ENCODE data around the gene FAM83C.

Gene FAM83C

DNA sequence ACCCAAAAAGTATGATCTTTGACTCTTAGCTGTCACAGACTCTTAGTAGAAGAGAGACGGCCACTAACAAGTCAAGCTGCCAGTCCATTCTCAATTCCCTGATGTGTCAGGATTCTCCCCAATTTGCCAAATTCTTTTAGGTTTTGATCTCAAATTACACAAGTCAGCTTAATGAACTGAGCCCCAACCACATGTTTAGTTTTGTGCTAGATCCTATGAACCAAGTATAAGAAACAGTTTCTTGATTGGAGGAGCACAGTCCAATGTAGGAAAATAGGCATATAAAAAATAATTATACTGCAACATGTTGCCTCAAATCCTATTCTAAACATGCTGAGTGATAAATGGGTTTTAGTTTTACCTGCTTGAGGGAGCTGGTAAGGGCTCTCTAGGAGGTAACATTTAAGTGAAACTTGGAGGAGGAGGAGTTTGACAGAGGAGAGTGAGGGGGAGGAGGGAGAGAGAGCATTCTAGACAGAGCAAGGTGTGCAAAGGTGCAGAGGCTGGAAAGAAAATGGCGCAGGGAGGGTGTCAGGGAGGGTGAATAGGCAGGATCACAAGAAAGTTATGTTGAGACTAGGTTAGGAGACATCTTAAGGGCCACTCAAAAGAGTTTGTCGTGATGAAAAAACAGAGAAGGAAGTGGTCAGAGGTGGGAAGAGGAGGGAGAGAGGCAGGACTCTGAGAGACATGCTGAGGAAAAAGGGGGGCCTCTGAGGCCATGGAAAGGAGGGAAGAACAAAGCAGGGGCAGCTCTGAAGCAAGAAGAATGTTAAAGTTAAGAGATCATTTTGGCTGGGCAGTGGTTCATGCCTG lies 22.8 kb upstream of the FAM83C start:
- Histone ChIP-seq H3K4me3 (ENCODE audit: low read length) (no peak overlapping the region), H3K4me1 (ENCODE audit: control insufficient read depth, insufficient read depth, low read length) (peaks cover 43% of the 10 kb centered on the region), H3K9ac (ENCODE audit: low read length) (no peak overlapping the region), H3K36me3 (ENCODE audit: control insufficient read depth, insufficient read depth, low read length) (no peaks in the 10 kb centered on the region), H3K9me3 (ENCODE audit: control insufficient read depth, low read length) (no peaks in the 10 kb centered on the region), H3K27me3 (ENCODE audit: control insufficient read depth, insufficient read depth, low read length) (no peaks in the 10 kb centered on the region)

- no peak overlapping the region for H3K9ac ChIP-seq (ENCODE audit: low read length)
- H3K27me3 ChIP-seq (ENCODE audit: control insufficient read depth, insufficient read depth, low read length), result no peaks in the 10 kb centered on the region
- no peak overlapping the region for H3K4me3 ChIP-seq (ENCODE audit: low read length)
- H3K9me3 ChIP-seq (ENCODE audit: control insufficient read depth, low read length), result no peaks in the 10 kb centered on the region
- peaks cover 19% of the 10 kb centered on the region for H3K4me1 ChIP-seq (ENCODE audit: control insufficient read depth, insufficient read depth, low read length)
- H3K36me3 ChIP-seq (ENCODE audit: control insufficient read depth, insufficient read depth, low read length), result no peaks in the 10 kb centered on the region
These were observed 20.1 kb upstream of the FAM83C start for GRCh38 chr20:35312318-35312717.

GRCh38 chr20:35311822-35312221 lies 19.6 kb upstream of the FAM83C start:
- Histone ChIP-seq H3K27me3 (ENCODE audit: control insufficient read depth, insufficient read depth, low read length) (no peaks in the 10 kb centered on the region), H3K36me3 (ENCODE audit: control insufficient read depth, insufficient read depth, low read length) (no peaks in the 10 kb centered on the region), H3K4me3 (ENCODE audit: low read length) (no peak overlapping the region), H3K4me1 (ENCODE audit: control insufficient read depth, insufficient read depth, low read length) (peaks cover 23% of the 10 kb centered on the region), H3K9me3 (ENCODE audit: control insufficient read depth, low read length) (no peaks in the 10 kb centered on the region), H3K9ac (ENCODE audit: low read length) (no peak overlapping the region)

DNA sequence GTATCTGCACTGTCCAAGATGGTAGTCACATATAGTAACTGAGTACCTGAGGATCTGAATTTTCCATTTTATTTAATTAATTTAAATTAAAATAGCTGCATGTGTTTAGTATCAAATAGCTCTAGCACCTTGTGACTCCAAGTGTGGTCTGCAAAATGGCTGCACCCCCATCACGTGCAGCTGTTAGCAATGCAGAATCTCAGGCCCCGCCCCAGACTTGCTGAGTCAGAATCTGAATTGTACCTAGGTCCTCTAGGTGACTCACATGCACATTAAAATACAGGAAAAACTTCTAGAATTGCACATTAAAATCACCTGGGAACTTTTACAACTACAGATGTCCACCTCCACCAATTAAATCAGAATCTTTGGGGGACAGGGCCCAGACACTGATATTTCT lies 19.2 kb upstream of the FAM83C start:
- Histone ChIP-seq H3K4me1 (ENCODE audit: control insufficient read depth, insufficient read depth, low read length) (peaks cover 27% of the 10 kb centered on the region), H3K4me3 (ENCODE audit: low read length) (no peak overlapping the region), H3K36me3 (ENCODE audit: control insufficient read depth, insufficient read depth, low read length) (no peaks in the 10 kb centered on the region), H3K9ac (ENCODE audit: low read length) (no peak overlapping the region), H3K9me3 (ENCODE audit: control insufficient read depth, low read length) (no peaks in the 10 kb centered on the region), H3K27me3 (ENCODE audit: control insufficient read depth, insufficient read depth, low read length) (no peaks in the 10 kb centered on the region)

DNA sequence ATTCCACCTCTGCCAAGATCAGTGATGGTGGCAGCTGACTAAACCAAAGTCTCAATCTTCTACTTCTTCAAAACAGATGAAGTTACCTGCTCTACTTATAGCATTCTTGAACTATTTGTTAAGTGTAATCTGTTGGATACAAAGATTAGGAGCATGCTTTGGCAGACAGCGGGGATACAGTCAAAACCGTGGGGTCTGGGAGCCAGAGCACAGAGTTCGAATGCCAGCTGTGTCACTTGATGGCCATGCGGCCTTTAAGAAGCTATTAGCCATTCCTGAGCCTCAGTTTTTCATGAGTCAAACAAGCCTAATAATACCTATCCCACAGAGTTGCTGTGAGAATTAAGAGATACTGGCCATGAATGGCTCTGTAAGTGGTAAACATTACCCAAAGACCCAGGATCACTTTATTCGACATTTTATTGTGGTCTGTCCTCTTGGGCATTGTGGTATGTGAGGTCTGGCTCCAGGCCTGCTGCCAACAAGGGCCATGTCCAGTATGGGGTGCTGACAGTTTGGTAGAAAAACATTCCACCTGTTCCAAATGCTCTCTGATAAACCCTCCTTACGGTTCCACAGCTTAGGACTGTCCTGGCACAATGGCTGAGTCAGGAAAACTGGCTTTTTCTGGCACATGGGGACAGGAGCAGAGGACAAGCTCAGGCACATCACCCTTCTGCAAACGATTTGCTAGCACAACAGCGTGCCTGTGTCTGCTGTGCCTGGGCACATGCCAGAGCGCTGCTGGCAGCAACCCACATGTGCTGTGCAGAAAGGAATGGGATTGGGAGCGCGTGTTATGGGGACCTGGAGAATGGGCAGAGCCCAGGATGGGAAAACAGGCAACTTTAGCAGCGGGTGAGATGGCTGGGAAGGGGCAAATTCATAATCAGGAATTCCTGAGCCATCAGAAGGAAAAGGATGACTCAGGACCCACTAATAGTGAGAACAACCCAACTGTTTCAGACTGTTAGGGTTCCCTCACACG lies 15.7 kb upstream of the FAM83C start:
- Histone ChIP-seq H3K4me1 (ENCODE audit: control insufficient read depth, insufficient read depth, low read length) (peaks cover 49% of the 10 kb centered on the region), H3K4me3 (ENCODE audit: low read length) (no peak overlapping the region), H3K36me3 (ENCODE audit: control insufficient read depth, insufficient read depth, low read length) (no peaks in the 10 kb centered on the region), H3K9me3 (ENCODE audit: control insufficient read depth, low read length) (no peaks in the 10 kb centered on the region), H3K9ac (ENCODE audit: low read length) (no peak overlapping the region), H3K27me3 (ENCODE audit: control insufficient read depth, insufficient read depth, low read length) (no peaks in the 10 kb centered on the region)

DNA sequence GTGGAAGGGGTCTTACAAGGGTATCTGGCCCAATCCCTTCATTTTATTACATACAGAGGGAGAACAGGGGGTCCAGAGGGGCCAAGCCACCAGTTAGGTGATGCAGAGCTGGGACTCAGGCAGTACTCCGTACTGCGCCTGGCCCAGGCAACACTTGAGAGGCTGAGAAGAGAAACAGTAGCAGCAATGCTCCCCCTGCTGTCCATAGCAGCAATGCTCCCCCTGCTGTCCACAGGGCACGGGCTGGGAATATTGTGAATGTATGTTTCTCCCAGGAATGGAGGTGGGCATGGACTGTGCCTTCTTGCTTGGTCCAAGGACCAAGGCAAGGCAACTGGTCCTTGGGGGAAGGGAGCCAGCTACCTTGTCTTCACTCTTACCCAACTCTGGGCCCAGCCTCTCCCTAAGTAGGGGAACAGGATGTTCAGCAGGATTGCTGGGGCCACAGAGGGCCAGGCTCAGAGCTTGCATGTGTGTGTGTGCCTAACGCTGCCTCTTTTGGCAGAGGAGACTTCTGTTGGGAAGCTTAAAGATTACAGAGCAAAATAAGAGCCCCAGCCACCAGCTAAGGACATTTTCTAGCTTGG lies 14.8 kb upstream of the FAM83C start:
- H3K4me3 ChIP-seq (ENCODE audit: low read length), result no peak overlapping the region
- peaks cover 49% of the 10 kb centered on the region for H3K4me1 ChIP-seq (ENCODE audit: control insufficient read depth, insufficient read depth, low read length)
- H3K9ac ChIP-seq (ENCODE audit: low read length), result no peak overlapping the region
- no peaks in the 10 kb centered on the region for H3K9me3 ChIP-seq (ENCODE audit: control insufficient read depth, low read length)
- H3K27me3 ChIP-seq (ENCODE audit: control insufficient read depth, insufficient read depth, low read length), result no peaks in the 10 kb centered on the region
- H3K36me3 ChIP-seq (ENCODE audit: control insufficient read depth, insufficient read depth, low read length), result no peaks in the 10 kb centered on the region

- no peak overlapping the region for H3K9ac ChIP-seq (ENCODE audit: low read length)
- H3K9me3 ChIP-seq (ENCODE audit: control insufficient read depth, low read length), result no peaks in the 10 kb centered on the region
- no peaks in the 10 kb centered on the region for H3K36me3 ChIP-seq (ENCODE audit: control insufficient read depth, insufficient read depth, low read length)
- no peak overlapping the region for H3K4me3 ChIP-seq (ENCODE audit: low read length)
- H3K27me3 ChIP-seq (ENCODE audit: control insufficient read depth, insufficient read depth, low read length), result no peaks in the 10 kb centered on the region
- peaks cover 40% of the 10 kb centered on the region for H3K4me1 ChIP-seq (ENCODE audit: control insufficient read depth, insufficient read depth, low read length)
These were observed 13.7 kb upstream of the FAM83C start for GRCh38 chr20:35305682-35306556.

DNA sequence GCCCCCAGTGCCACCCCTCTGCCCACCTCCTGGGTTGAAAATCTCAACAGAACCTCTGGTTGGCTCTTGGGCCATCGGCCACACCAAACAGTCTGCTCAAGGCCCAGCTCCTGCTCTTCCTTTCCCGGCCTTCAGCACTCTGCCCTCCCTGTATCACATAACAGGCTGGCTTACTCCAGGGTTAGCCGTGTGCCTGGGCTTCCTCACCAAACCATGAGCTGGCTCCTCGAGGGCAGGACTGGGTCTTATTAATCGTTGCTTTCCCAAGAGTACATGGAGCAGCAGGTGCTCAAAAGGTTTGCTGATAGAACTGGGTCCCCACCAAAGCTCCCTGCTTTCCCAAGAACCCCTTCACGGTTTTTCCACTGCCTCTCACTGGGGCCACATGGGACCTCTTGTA lies 12.7 kb upstream of the FAM83C start:
- Histone ChIP-seq H3K9me3 (ENCODE audit: control insufficient read depth, low read length) (no peaks in the 10 kb centered on the region), H3K4me3 (ENCODE audit: low read length) (no peak overlapping the region), H3K27me3 (ENCODE audit: control insufficient read depth, insufficient read depth, low read length) (no peaks in the 10 kb centered on the region), H3K4me1 (ENCODE audit: control insufficient read depth, insufficient read depth, low read length) (peaks cover 40% of the 10 kb centered on the region), H3K9ac (ENCODE audit: low read length) (no peak overlapping the region), H3K36me3 (ENCODE audit: control insufficient read depth, insufficient read depth, low read length) (no peaks in the 10 kb centered on the region)

DNA sequence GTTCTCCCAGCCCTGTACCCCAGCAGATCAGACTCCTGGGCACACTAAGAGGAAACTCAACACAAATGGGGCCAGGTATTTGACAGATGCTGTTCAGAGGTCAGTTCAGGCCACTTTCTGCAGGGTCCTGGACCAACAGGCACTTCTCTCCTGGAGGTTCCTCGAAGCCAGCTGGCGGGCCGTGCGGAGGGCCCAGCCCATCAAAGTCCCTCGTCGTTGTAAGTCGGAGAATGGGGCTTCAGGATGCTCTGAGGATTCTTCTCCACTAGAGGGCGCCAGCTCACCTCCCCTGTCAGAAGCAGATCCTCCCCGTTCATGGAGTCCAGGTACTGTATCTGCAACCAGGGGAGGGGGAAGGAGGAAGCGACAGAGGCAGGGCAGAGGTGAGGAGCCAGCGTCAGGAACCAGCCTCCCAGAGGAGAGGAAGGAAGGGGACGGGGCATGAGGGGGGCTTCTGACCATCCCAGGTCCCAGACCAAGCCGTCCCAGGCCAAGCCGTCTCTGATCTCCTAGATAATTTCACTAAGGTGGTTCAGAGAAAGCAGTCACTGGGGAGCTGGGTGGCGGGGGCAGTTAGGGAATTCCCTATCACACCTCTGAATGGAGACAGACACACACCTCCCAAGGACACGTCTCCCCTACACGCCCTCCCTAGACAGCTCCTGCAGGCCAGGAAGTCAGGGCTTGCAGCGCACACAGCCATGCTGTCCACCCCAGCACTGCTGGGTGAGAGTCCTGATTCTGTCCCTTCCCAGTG lies 11.7 kb upstream of the FAM83C start:
- no peaks in the 10 kb centered on the region for H3K27me3 ChIP-seq (ENCODE audit: control insufficient read depth, insufficient read depth, low read length)
- no peak overlapping the region for H3K4me3 ChIP-seq (ENCODE audit: low read length)
- no peak overlapping the region for H3K9ac ChIP-seq (ENCODE audit: low read length)
- peaks cover 40% of the 10 kb centered on the region for H3K4me1 ChIP-seq (ENCODE audit: control insufficient read depth, insufficient read depth, low read length)
- no peaks in the 10 kb centered on the region for H3K9me3 ChIP-seq (ENCODE audit: control insufficient read depth, low read length)
- H3K36me3 ChIP-seq (ENCODE audit: control insufficient read depth, insufficient read depth, low read length), result no peaks in the 10 kb centered on the region

GRCh38 chr20:35303382-35303734 lies 11.1 kb upstream of the FAM83C start:
- no peaks in the 10 kb centered on the region for H3K9me3 ChIP-seq (ENCODE audit: control insufficient read depth, low read length)
- peaks cover 40% of the 10 kb centered on the region for H3K4me1 ChIP-seq (ENCODE audit: control insufficient read depth, insufficient read depth, low read length)
- no peaks in the 10 kb centered on the region for H3K27me3 ChIP-seq (ENCODE audit: control insufficient read depth, insufficient read depth, low read length)
- H3K9ac ChIP-seq (ENCODE audit: low read length), result no peak overlapping the region
- no peaks in the 10 kb centered on the region for H3K36me3 ChIP-seq (ENCODE audit: control insufficient read depth, insufficient read depth, low read length)
- no peak overlapping the region for H3K4me3 ChIP-seq (ENCODE audit: low read length)
